ENCODE results near the gene SIGMAR1. TPM values are rescaled to one million over a fixed set of nuclear protein-coding genes. Genes with fewer than 3 reads are reported as not detected.
"Not testable (repeated sequence)": the region's sequence is repeated elsewhere in the genome, so short reads cannot be mapped to it uniquely, and the experiment has no call there.

Gene SIGMAR1
- polyA plus RNA-seq, 4 donors: 44.0 to 57.1 (median 49.5) TPM

DNA sequence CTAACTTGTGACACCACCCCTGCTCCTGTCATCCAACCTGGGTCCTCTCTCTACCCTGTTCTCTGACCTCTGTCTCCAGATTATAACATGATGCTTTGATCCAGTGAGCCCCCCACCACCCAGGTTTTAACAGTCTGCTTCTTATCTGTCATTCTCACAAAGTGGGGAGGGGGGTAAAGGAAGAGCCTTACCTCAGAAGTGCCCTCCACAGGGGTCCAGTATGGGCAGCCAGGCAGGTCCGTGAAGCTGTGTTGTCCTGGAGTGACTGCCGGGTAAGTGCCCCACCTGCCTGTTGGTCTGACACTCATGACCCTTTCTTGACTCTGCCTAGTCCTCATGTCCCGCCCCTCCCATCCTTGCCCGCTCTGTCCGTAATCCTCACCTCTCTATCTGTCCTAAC is 17.8 kb upstream of the SIGMAR1 start:
- DNase-seq (ENCODE audit: low read depth in 4 of 4, low spot score in 2 of 4): no peak

DNA sequence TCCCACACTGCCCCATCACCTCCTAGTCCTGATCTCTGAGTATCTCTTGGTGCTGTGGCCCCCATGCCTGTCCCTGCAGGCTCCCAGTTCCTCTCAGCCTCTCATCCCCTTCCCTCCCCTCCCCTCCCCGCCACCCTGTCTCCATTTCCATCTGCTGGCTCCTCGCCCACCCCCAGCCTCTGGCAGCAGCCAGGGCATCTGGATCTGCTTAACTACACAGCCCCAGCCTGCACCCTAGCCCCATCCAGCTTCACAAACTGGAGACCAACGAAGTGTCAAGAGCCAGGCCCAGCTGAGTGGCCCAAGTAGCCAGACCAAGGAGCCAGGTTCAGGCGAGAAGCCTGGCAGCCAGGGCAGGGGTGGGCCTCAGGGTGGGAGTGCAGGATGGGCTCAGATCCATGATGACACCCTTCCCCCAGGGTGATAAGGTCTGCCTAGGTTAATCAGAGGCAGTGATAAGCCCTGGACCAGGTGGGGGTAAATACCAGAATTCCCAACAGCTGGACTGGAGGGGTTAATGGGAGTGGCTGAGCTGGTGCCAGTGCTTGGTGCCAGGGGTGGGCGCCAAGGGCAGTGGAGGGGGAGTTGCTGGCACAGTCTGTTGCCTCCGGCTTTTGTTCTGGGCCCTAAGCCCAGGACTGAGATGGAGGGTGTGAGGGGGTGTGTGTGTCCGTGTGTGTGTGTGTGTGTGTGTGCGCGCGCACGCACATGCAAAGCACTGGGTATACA is 16.9 kb upstream of the SIGMAR1 start:
- no peak for DNase-seq (ENCODE audit: low read depth in 4 of 4, low spot score in 2 of 4)

DNA sequence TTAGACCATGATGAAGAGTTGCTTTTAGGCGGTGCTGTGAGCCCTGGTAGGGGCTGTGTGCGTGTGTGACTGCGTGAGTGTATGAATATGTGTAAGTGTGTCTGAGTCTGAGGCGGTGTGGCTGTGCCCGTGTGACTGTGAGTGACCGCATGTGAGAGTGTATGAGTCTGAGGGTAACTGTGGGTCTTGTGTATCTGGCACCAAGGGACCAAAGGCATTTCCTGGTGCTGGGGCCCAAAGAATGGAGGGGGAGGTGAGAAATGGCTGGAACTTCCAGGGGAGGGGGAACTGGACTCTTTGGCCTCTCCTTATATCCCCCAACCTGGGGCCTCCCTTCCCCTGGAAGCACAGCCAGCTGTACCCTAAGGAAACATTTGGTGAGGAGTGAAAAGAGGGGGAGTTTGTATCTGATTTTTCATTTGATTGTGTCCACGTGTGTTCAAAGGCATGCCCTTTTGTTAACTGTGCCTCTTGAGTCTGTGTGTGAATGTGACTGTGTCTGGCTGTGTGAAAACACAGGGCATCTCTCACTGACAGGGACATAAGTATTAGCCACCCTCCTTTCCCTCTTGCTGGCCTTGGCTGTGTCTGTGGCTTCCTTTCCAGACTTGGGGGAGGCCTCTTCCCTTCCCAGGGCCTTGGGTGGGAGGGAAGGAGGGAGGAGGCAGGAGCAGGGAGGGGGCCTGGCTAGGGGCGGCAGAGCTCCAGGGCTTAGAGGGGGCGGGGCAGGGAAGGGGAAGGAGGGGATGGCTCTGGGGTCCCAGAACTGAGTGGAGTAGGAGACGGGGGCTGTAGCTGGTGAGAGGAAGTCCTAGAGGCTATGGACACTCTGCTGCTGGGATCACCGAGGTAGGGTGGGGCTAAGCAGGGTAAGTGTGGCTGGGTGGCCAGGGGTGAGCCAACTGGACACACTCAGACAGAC is 15.8 kb upstream of the SIGMAR1 start:
- DNase-seq (ENCODE audit: low read depth in 4 of 4, low spot score in 2 of 4): no peak

DNA sequence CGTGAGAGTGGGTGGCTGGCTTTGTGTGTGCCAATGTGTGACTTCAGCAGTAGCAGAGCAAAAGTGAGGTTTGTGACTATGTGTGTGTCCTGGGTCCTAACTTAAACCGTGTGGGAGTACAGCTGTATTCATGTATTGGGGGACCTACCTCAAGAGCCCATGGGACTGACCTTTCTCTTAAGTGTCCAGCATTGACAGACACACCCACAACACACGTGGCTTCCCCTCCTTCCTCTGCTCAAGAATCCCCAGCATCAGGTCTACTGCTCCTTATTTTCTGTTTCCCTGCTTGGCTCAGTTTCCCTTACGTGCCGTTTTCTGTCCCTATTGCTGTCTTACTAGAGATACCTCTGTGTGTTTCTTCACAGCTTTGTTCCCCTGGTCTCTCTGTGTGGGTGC is 15.0 kb upstream of the SIGMAR1 start:
- DNase-seq (ENCODE audit: low read depth in 4 of 4, low spot score in 2 of 4): no peak

DNA sequence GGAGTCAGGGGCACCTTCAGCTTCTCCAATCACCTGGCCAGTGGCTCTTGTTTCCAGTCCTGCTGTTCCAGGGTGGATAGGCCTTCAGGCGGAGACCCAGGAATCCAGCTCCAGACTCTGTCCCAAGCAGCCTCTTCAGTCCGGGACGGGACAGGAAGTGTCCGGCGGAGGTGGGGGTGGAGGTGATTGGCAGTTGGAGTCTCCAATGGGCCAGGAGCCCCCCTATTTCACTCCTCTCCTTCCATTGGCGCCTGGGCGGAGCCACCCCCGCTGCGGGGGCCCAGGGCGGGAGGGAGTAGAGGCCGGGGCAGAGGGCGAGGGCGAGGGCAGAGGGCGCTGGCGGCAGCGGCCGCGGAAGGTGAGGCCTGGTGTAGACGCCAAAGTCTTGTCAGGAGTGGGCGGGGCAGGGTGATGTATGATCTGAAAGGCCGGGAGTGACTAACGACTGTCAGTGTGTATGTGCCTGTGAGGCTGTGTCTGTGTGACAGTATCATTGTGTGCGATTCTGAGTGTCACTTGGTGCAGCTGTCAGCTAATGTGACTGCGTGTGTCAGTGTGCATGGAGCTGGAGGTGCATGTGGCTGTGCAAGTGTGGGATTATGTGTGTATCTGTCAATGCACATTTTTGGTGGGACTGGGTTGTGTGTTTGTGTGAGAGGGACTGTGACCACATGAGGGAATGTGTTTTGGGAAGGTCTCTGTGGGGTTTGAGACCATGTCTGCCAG is 14.5 kb upstream of the SIGMAR1 start, which contains the start of gene IL11RA:
Gene IL11RA, plus strand, starts transcription at position 310 of the 726 bp plus-strand sequence. CDS start 3,033 bp downstream, outside the sequence.
- DNase-seq (ENCODE audit: low read depth in 4 of 4, low spot score in 2 of 4): peak in 1 of 4 donors; percentile 77

DNA sequence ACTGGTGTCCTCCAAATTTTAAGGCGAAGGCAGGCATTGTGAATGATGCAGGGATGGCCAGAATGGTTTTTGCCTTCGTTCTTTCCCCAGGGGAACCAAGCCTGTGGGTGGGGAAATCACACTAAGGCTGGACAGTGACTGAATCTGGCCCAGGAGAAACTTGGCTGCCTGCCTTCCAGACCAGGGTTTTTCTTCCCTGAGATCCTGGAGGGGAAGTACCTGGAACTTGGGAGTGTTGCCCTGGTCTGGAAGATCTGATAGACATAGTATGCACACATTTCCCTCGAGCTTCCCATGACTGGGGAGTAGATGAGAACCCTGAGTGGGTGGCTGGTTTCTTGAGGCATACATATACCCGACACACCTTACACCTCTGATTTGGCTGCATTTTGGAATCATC is 13.7 kb upstream of the SIGMAR1 start:
- DNase-seq (ENCODE audit: low read depth in 4 of 4, low spot score in 2 of 4): no peak

DNA sequence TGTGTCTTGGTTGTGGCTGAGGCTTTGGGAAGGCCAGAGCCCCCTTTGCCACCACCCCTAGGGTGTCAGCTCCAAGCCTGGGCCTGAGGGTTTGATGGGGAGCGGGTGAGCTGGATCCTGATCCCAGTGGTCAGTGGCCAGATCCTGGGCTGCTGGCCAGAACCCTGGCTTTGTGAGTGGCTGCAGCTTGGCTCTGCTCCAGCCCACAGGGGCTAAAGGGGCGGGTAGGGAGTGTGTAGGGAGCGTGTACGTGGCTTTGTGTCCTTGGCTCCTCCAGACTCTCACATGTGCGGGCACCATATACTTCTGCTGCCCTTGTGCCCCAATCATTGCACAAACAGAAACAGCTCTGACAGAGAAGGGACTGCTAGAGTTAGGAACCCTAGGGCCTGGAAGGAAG is 13.2 kb upstream of the SIGMAR1 start:
- no peak for DNase-seq (ENCODE audit: low read depth in 4 of 4, low spot score in 2 of 4)

DNA sequence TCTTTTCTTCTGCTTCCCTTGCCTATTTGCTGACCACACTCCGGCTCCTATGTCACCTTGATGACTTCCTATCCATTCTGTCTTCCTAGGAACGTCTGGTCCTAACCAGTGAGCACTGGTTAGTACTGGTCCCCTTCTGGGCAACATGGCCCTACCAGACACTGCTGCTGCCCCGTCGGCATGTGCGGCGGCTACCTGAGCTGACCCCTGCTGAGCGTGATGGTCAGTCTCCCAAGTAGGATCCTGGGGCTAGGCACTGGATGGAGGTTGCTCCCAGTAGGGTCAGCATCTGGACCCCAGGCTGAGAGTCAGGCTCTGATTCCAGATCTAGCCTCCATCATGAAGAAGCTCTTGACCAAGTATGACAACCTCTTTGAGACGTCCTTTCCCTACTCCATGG is 11.1 kb upstream of the SIGMAR1 start:
- DNase-seq (ENCODE audit: low read depth in 4 of 4, low spot score in 2 of 4): no peak

DNA sequence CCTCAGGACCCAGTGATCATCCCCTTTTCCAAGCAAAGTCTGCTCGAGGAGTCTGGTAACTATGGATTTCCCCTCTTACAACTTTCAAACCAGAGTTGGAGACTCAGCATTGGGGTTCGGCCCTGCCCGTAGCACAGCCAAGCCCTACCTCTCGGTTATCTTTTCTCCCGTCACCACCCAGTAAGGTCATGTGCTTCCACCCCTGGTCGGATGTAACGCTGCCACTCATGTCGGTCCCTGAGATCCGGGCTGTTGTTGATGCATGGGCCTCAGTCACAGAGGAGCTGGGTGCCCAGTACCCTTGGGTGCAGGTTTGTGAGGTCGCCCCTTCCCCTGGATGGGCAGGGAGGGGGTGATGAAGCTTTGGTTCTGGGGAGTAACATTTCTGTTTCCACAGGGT is 10.1 kb upstream of the SIGMAR1 start:
- DNase-seq (ENCODE audit: low read depth in 4 of 4, low spot score in 2 of 4): no peak

DNA sequence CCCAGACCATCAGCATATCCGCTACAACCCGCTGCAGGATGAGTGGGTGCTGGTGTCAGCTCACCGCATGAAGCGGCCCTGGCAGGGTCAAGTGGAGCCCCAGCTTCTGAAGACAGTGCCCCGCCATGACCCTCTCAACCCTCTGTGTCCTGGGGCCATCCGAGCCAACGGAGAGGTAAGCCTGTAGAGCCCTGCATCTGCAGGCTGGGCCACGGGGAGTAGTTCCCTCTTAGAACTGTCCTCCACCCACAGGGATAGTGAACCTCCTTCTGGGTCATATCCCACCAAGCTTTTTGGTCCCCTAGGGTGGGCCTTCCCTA is 9.5 kb upstream of the SIGMAR1 start:
- DNase-seq (ENCODE audit: low read depth in 4 of 4, low spot score in 2 of 4): no peak

DNA sequence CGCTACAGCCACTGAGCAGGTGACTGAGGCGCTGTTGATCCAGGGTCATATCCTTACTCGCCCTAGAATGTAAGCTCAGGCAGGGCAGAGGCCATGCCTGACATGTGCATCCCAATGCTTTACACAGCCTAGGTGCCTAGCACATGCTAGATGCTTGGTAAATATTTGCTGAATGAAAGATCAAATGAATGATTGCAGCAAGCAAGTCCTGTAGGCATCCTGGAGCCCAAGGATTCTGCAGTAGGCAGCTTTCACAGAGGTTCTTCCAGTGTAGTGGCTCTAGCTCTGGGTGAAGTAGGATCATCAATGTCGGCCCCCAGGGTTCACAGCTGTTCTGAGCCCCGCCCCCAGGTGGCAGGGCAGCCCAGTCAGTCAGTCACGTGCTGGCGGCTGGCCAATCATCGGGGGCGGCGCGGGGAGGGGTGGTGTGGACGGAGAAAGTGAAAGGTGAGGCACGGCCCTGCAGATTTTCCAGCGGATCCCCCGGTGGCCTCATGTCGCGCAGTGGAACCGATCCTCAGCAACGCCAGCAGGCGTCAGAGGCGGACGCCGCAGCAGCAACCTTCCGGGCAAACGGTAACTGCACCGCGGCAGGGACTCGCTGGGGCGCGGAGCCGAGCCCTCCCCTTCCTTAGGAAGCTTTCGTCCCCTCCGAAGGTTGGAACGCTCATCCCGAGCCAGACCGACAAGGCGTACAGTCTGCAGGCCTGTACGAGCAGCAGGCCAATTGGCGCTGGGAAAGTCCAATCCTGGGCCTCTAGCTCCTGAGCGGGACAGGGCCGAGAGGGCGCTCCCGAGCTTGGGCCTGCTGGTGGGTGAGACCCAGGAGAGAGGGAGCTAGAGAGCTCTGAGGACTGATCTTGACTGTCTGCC is 8.9 kb upstream of the SIGMAR1 start, which contains the start of gene GALT:
Gene GALT, plus strand, starts transcription at position 465 of the 873 bp plus-strand sequence. Its CDS starts 30 bp downstream, at position 495.
- peak in 3 of 4 donors; percentile 73 to 89 (median 85) for DNase-seq (ENCODE audit: low read depth in 4 of 4, low spot score in 2 of 4)

DNA sequence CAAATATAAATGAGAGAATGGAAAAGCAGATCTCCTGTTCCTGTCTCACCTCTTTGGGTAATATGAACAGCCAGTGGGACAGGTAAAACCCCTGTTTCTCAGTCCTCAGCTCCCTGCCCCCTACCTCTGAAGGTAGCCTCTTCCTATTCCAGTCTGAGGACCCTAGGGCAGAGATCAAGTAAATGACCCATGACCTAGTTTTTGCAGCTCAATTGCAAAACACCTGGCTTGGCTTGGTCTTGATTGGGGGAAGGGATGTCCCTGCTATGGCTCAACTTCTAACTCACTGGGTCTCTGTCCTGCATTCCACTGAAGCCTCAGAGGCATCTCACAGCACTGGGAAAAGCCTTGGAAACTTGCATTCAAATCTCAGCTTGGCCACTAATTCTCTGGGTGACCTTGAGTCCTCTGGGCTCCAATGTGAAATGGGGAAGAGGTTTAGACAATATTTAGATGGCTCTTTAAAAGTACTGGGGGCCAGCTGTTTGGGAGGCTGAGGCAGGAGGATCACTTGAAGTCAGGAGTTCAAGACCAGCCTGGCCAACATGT is 7.3 kb upstream of the SIGMAR1 start:
- no peak for DNase-seq (ENCODE audit: low read depth in 4 of 4, low spot score in 2 of 4)

DNA sequence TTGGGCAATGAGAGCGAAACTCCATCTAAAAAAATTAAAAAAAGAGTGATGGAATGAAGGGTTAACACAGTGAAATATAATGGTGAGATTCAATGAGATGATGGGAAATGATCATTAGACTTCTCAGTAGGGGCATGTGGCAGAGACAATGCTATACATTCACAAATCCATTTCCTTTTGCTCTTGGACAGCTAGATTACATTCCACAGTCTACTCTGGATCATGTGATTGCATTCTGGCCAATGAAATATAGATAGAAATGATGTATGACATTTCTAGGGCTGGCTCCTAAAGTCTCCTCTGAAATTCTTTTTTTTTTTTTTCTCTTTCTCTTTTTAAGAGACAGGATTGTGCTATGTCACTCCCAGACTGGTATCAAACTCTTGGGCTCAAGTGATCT is 5.1 kb upstream of the SIGMAR1 start:
- DNase-seq (ENCODE audit: low read depth in 4 of 4, low spot score in 2 of 4): no peak

DNA sequence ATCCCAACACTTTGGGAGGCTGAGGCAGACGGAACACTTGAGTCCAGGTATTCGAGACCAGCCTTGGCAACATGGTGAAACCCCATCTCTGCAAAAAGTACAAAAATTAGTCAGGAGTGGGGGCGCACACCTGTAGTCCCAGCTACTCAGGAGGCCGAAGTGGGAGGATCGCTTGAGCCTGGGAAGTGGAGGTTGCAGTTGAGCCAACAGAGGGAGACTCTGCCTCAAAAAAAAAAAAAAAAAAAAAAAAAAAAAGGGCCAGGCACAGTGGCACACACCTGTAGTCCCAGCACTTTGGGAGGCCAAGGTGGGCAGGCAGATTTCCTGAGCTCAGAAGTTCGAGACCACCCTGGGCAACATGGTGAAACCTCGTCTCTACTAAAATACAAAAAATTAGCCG is 1.7 kb upstream of the SIGMAR1 start:
- DNase-seq (ENCODE audit: low read depth in 4 of 4, low spot score in 2 of 4): not testable (repeated sequence)

DNA sequence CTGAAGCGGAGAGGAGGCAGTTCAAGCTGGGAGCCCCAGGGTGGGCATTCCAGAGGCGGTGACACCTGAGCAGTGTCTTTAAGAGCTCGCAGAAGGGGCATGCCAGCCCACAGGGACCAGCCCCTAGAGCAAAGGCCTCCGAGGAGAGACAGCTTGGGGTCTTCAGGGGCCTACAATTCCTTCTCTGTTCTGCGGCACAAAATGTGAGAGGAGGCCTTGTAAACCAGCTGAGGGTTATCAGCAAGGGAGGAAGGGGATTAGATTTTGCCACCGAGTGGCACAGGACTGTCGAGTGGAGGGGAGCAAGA is 505 bp upstream of the SIGMAR1 start:
- DNase-seq (ENCODE audit: low read depth in 4 of 4, low spot score in 2 of 4): no peak

DNA sequence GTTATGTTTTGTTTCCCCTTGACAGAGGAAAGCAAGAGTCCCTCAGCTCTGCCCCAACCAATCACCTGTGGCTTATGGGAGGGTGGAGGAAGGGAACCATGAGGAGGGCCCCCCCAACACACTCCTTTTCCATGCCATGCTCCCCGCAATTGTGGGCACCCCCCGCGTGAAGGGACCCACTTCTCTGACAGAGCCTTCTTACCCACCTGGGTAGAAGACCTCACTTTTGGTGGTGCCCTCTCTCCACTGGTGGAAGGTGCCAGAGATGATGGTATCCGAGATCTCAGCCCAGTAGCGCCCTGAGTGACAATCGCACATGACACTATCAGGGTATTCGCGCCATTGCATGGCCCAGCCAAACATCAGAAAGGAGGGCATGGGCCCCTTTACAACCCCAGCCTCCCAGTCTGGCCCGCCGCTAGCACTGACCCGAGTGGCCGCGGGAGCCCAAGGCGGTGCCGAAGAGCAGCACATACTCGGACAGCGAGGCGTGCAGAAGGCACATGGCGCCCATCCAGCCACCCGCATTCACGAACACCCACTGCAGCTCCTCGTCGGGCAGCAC is 714 bp downstream of the SIGMAR1 start:
- DNase-seq (ENCODE audit: low read depth in 4 of 4, low spot score in 2 of 4): no peak

DNA sequence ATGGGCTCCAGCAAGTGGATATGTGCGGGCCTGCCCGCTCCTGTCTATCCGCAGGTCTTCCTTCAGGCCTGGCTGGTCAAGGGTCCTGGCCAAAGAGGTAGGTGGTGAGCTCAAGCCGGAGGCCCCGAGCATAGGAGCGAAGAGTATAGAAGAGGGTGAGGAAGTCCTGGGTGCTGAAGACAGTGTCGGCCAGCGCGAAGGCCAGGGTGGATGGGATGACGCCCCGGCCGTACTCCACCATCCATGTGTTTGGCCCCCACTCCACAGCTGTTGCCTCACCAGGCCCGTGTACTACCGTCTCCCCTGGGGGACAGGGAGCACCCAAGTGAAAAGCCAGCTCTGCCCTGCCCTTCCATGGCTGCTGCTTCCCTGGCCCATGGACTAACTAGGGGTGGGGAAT is 2.0 kb downstream of the SIGMAR1 start:
- no peak for DNase-seq (ENCODE audit: low read depth in 4 of 4, low spot score in 2 of 4)

DNA sequence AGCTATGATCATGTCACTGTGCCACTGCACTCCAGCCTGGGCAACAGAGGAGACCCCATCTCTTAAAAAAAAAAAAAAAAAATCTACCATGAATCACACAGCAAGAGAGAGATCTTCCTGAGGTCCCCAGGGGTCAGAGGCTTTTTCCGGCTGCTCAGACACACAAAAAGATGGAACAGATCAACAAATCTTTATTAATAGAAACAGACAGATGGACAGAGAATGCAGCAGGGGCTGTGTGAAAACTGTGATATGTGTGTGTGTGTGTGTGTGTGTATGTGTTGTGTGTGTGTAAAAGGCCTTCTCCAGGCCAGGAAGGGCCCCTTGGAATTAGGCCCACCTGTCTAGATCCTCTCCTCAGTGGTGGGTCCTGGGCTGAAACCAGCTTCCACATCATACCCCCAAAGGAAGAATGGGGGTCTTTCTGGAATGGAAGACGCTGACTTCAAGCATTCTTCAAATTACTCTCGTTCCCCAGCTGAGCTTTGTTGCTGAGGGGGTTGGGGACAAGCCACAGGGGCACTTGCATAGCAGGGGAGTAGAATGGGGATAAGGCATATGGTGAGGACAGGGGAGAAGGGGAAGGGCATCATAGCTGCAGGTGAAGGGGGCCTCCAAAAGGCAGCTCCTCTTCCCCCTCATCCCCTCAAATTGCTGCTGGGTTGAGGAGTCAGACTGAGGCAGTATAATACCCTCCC is 2.9 kb downstream of the SIGMAR1 start:
- no peak for DNase-seq (ENCODE audit: low read depth in 4 of 4, low spot score in 2 of 4)

Measured in left renal cortex interstitium (tissue), 4 donors.